Psoas muscle (tissue), 8 donors: ENCODE measurements around the gene MAN2B1. TPM values are rescaled to one million over a fixed set of nuclear protein-coding genes. Genes with fewer than 3 reads are reported as not detected.

ENCODE experiments used
- ATAC-seq, 4 donors: fragments of 200-7000 bp; cut with Tn5 transposase; one replicate each; pipeline ENCODE4 v1.9.1; 2020; ENCODE audit warnings: moderate library complexity in 3 of 4, mild to moderate bottlenecking in 2 of 4
- DNase-seq, 2 donors: peaks; one replicate each; pipeline ENCODE4 v3.0.0-alpha.2; 2020
- H3K27ac ChIP-seq: fragments of 200-600 bp; one replicate; pipeline ENCODE4 v1.8.0; 2022
- H3K27me3 ChIP-seq, 3 donors: fragments of 200-600 bp in 1 of 3; one replicate each; pipeline versions ENCODE4 v1.6.1 to v1.8.0; 2013 to 2022; ENCODE audit warnings: low read length in 2 of 3, mild to moderate bottlenecking in 2 of 3, moderate library complexity in 1 of 3; ENCODE audit not compliant: insufficient read depth in 3 of 3
- H3K36me3 ChIP-seq, 2 donors: fragments of 200-600 bp in 1 of 2; one replicate each; pipeline versions ENCODE4 v1.6.1 to v1.8.0; 2013 to 2022; ENCODE audit warnings: low read depth in 1 of 2, mild to moderate bottlenecking in 1 of 2, moderate library complexity in 1 of 2; ENCODE audit not compliant: insufficient read depth in 1 of 2
- H3K4me1 ChIP-seq: fragments of 200-600 bp; one replicate; pipeline ENCODE4 v1.8.0; 2022
- H3K4me3 ChIP-seq: fragments of 200-600 bp; one replicate; pipeline ENCODE4 v1.8.0; 2022; ENCODE audit warnings: mild to moderate bottlenecking
- H3K9me3 ChIP-seq: fragments of 200-600 bp; one replicate; pipeline ENCODE4 v1.8.0; 2022
- CTCF ChIP-seq: fragments of 200-600 bp; IDR thresholded peaks from one replicate; pipeline ENCODE4 v1.8.0; 2022; ENCODE audit warnings: antibody characterized with exemption
- WGBS, 3 donors: extraction: QIAGEN DNeasy Blood & Tissue Kit; methylation state at CpG; one replicate each; pipeline versions ENCODE4 v1.1.6 to v1.1.7; 2013; 5-methylcytosine and 5-hydroxymethylcytosine counted together
- intact Hi-C, 2 donors: fragments of 100-400 bp; cut with DNase I; formaldehyde crosslinking; loops; one replicate each; pipeline versions ENCODE4 v1.11.0 to v1.14.2; 2022
- polyA plus RNA-seq, 3 donors: library from polyadenylated mRNA; stranded (reverse); fragments of 200-250 nt; gene quantifications; one replicate each; pipeline ENCODE4 v1.2.3, GENCODE V29; 2013
- total RNA-seq, 4 donors: library from RNA; stranded (reverse); fragmentation: NEBNext Ultra II Directional in 2 of 4; extraction: Animal tissue kit (Norgen Biotek cat#: 25700) in 2 of 4; gene quantifications; one replicate each; pipeline versions ENCODE4 v1.2.1 to v1.2.4, GENCODE V29; 2021 to 2023
- donor health status: healthy with polysubstance abuse.
- donor health status: DM: no; HTN: no; CAD: no; lungs with moderate emphysema.
- donor health status: Bipolar disorder and iron deficiency.
- donor health status: healthy.
- donor health status: DM: yes; HTN: yes; CAD: no.
- donor health status: DM: no; HTN: no; CAD: no.
- donor health status: DM: no; HTN: no; CAD: no.
- donor health status: DM: yes; HTN: yes; CAD: no.

MAN2B1 gene
- total and polyA plus RNA-seq, 7 donors = 9.6 to 20.5 (median 16.0) TPM

DNA sequence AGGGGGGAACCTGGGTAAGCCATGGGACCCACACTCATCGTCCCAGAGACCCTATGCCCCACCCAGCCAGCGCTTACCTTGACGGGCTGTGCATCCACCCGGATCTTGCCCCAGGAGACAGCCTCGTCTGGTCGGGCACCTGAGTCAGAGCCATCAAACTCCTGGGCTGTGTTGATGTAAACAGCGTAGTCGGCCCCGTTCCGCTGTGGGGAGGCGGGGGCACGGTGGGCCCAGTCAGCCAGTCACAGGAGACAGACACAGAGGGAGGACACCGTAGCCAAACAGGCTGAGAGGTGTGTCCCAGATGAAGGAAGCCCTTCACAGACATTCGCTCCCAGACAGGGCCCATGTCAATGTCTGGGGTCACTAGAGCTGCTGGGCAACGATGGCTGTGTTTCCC is 9.4 kb upstream of the MAN2B1 start:
- TF ChIP-seq CTCF = no peak
- WGBS, 3 donors = 83 to 88% (median 87%) methylated on average over 15 of the region's 15 CpGs
- no peaks in the 10 kb centered on the region for H3K27me3 ChIP-seq
- peaks cover 3% of the 10 kb centered on the region for H3K4me1 ChIP-seq
- H3K9me3 ChIP-seq = no peaks in the 10 kb centered on the region
- no peak overlapping the region for H3K4me3 ChIP-seq
- H3K27ac ChIP-seq = no peak overlapping the region
- H3K36me3 ChIP-seq = peaks cover 5 to 88% of the 10 kb centered on the region in 2 donors
- intact Hi-C loops = loop anchor here (5.0 to 10.0 kb wide), 2 partner anchors 111 to 171 kb away; no protein-coding TSS in a partner anchor
- ATAC-seq = peak in 1 of 4 donors; percentile 4
- DNase-seq = no peak

GRCh38 chr19:12675399-12675798 is 8.9 kb upstream of the MAN2B1 start:
- ATAC-seq (no peak), DNase-seq (no peak)
- Histone ChIP-seq H3K4me3 (no peak overlapping the region), H3K9me3 (no peaks in the 10 kb centered on the region), H3K27me3 (no peaks in the 10 kb centered on the region), H3K4me1 (peaks cover 7% of the 10 kb centered on the region), H3K27ac (no peak overlapping the region), H3K36me3 (peaks cover 5 to 88% of the 10 kb centered on the region in 2 donors)
- no peak for TF ChIP-seq CTCF
- intact Hi-C loops = loop anchor here (5.0 to 10.0 kb wide), 2 partner anchors 111 to 172 kb away; no protein-coding TSS in a partner anchor
- WGBS, 3 donors = 90 to 95% (median 91%) methylated on average over 10 of the region's 10 CpGs

DNA sequence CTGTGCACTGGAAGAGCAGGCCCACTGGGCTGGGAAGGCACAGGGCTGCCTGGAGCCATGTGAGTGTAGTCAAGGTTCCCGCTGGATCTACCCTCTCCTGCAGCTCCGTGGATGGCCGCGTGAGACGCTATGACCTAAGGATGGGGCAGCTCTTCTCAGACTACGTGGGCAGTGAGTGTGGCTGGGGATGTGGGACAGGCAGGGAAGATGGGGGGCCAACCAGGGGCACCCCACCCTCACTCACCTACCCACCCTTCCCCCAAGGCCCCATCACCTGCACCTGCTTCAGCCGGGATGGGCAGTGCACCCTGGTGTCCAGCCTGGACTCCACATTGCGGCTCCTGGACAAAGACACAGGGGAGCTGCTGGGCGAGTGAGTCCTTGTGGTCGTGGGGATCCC is 6.2 kb upstream of the MAN2B1 start:
- DNase-seq = no peak
- H3K36me3 ChIP-seq = peaks cover 0 to 67% of the 10 kb centered on the region in 2 donors
- intact Hi-C loops = loop anchor here (5.0 to 10.0 kb wide), 2 partner anchors 108 to 110 kb away; no protein-coding TSS in a partner anchor

GRCh38 chr19:12670159-12670928 is 3.8 kb upstream of the MAN2B1 start:
- WGBS, 3 donors = 37 to 41% (median 38%) methylated on average over 26 of the region's 26 CpGs
- no peaks in the 10 kb centered on the region for H3K27me3 ChIP-seq
- no peak for DNase-seq
- intact Hi-C loops = loop anchor here (5.0 to 10.0 kb wide), 2 partner anchors 106 to 108 kb away; no protein-coding TSS in a partner anchor
- ATAC-seq = no peak
- TF ChIP-seq CTCF = no peak
- no peaks in the 10 kb centered on the region for H3K9me3 ChIP-seq
- H3K27ac ChIP-seq = peak overlapping the region; percentile 98
- peaks cover 0 to 45% of the 10 kb centered on the region in 2 donors for H3K36me3 ChIP-seq
- H3K4me3 ChIP-seq = peak overlapping the region; percentile 98
- peaks cover 33% of the 10 kb centered on the region for H3K4me1 ChIP-seq

More for the DNA sequence above, 6.2 kb upstream of the MAN2B1 start:
- ATAC-seq = no peak
- Histone ChIP-seq H3K4me1 (peaks cover 17% of the 10 kb centered on the region), H3K4me3 (no peak overlapping the region), H3K27me3 (no peaks in the 10 kb centered on the region), H3K9me3 (no peaks in the 10 kb centered on the region), H3K27ac (no peak overlapping the region)
- 75 to 88% (median 80%) methylated on average over 10 of the region's 10 CpGs for WGBS, 3 donors
- TF ChIP-seq CTCF = no peak
